ENCODE results near the gene TLL2.

The TLL2 gene

GRCh38 chr10:96360331-96360730, 153.4 kb downstream of the TLL2 start:
- no peak for DNase-seq (ENCODE audit: low read depth in 2 of 2)

DNA sequence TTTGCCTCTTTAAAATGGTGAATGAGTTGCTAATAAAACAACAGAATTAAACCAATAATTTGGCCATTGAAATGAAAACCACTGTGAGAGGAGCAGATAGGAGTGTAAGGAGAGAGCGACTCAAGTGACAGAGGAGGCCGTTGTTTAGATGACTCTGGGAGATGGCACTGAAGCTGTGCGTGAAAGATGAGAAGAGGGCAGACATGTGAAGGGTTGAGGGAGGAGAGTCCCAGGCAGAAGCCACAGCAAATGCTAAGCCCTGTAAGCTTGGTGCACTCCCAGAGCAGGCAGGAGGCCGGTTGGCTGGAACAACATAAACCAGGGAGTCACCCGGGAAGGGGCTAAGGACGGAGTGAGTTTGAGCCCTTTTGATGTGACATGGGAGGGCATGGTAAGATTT, 154.1 kb downstream of the TLL2 start:
- no peak for DNase-seq (ENCODE audit: low read depth in 2 of 2)

- no peak for DNase-seq (ENCODE audit: low read depth in 2 of 2)
Observed at GRCh38 chr10:96358851-96359540, 154.7 kb downstream of the TLL2 start, which contains the start of gene OPALIN. OPALIN (minus strand) TSS chr10:96359002; CDS start chr10:96358896, 106 bp downstream.

- DNase-seq (ENCODE audit: low read depth in 2 of 2) = no peak
Observed at GRCh38 chr10:96357038-96357620, 156.6 kb downstream of the TLL2 start.

- no peak for DNase-seq (ENCODE audit: low read depth in 2 of 2)
Observed at GRCh38 chr10:96352582-96352981, 161.1 kb downstream of the TLL2 start.

DNA sequence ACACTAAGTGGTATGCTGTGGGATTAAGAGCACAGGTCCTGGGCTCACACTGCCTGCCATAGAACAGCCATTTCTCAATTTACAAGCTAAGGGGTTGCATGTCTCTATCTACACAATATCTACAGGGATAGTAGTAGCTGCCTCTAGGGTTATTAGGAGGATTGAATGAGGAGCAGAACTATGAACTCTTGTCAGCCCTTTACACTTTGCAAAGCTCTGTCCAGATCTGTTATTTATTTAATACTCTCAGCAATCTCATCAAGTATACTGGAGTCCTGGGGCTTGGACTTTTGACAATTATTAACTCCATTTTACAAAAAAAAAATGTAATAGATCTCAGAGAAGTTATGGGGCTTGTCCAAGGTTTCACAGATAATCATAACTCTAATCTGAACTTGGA, 161.7 kb downstream of the TLL2 start:
- no peak for DNase-seq (ENCODE audit: low read depth in 2 of 2)

GRCh38 chr10:96346295-96346694, 167.4 kb downstream of the TLL2 start:
- no peak for DNase-seq (ENCODE audit: low read depth in 2 of 2)

- DNase-seq (ENCODE audit: low read depth in 2 of 2) = no peak
Observed at GRCh38 chr10:96345222-96345621, 168.5 kb downstream of the TLL2 start.

- DNase-seq (ENCODE audit: low read depth in 2 of 2) = no peak
Observed at GRCh38 chr10:96344178-96344577, 169.5 kb downstream of the TLL2 start.

- DNase-seq (ENCODE audit: low read depth in 2 of 2) = no peak
Observed at GRCh38 chr10:96342402-96342801, 171.3 kb downstream of the TLL2 start.

DNA sequence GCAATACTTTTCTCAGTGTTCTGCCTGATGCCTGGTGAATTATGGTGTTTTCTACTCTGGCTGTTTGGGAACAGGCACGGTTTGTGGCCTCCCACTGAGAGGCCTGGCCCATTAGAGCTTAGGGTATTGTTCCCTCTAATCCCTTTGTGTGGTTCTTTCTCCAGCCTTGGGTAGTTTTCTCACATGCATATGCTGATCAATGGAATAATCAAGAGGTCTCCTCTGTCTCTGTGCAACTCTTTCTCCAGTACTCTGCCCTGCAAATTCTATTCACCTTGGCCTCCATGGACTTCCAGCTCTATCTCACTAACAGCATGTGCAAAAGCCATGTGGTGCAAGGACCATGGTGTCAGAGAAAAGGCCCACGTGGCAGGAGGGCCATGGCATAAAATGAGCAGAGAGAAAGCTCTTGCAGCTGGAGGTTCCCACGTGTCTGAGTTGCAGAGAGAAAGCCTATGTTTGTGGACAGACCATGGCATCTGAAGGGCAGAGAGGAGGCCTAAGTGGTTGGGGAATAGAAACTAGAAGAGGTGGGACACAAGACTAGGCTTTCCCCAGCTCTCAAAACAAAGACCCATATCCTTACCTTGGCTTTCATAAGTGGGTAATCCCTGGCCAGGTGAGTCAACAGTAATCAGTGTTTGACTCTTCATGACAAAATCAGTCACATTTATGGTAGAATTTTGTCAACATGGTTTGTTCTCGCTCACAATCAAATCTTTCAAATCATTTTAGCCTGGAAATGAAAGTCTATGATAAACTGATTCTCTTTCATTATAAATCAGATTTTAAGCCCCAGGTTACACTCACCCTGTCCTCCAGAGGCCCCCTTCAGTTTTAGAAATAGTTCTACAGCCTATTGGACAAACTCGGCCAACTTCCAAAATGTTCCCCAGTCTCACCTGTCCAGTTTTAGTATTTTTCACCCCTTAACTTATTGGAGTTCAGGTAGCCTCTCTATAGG, 172.2 kb downstream of the TLL2 start:
- no peak for DNase-seq (ENCODE audit: low read depth in 2 of 2)

DNA sequence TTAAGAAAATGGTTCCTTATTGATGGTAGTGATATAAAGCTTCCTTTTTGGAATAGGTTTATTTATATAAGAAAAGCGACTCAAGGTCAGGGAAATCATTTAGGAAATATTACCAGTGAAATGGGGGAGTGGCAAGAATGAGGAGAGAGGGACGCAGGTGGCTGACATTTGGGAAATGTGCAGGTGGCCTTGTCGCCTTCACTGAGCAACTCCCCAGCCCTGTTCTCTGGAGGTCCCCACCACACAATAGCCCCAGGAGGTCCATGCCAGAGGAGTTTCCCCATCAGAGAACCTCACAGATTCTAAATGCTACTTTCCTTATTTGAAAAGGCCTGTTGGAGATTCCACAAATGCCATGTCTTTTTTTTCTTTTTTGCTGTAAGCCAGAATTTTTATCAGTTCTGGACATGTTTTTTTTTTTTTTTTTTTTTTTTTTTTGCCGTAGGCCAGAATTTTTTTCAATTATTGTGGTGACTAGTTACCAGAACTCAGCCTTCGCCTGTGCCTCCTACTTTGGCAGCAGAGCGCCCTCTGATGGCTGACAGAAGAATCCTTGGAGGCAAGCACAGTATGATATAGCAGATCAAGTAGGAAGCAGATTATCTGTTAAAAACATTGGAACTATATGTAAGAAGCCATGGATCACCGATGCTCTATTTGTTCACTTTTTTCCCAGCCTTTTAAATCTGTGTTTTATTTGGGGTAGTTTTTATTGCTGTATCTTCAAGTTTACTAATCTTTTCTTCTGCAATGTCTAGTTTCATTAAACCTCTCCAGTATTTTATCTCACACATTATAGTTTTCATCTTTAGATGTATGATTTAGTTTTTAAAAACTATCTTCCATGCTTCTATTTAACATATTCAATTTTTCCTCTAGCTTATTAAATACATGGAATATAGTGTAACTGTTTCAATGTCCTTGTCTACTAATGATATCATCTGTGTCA, 173.5 kb downstream of the TLL2 start:
- peak; percentile 47 to 48 for DNase-seq (ENCODE audit: low read depth in 2 of 2)

DNA sequence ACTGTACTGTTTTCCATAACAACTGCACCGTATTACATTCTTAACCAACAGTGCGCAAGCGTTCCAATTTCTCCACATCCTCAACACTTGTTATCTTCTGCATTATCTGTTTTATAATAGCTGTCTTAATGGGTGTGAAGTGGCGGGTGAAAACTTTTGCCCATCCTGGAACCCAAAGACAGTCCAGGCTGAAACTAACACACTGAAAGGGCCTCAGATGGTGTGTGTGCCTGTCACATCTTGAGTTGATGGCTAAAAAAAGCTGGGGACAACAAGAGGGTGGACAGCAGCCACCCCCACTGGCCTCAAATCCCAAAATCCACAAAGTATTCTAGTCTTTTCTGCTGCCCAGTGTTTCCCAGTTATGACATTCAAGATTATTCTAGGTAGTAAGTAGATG, 174.3 kb downstream of the TLL2 start:
- no peak for DNase-seq (ENCODE audit: low read depth in 2 of 2)

DNA sequence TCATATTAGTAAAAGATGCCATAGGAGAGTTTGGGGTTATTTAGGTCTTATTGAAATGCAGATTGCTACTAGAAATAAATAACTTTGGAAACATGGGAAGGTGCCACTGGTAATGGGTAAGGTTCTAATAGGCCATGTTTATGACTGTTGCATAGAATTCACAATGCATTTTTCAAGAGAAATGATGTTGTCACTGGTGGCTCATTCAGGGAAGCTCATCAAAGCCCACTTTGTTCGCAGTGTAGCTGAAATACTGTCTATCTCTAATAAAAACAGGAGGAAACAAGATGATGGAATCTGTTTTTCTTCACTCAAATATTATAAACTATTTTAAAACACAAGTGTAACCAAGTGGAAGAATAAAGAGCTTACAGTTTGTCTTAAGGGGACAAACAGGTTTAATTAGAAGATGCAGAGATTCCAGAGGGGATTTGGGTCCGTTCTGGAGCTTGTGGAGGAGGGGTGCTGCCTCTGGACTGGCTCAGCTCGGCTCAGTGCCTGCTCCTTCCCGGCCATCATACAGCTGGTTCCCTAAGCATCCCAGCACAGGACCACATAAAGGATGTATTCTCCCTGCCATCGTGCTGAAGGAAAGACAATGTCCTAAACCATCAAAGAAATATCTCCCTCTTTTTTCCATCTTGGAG, 175.3 kb downstream of the TLL2 start:
- no peak for DNase-seq (ENCODE audit: low read depth in 2 of 2)

DNA sequence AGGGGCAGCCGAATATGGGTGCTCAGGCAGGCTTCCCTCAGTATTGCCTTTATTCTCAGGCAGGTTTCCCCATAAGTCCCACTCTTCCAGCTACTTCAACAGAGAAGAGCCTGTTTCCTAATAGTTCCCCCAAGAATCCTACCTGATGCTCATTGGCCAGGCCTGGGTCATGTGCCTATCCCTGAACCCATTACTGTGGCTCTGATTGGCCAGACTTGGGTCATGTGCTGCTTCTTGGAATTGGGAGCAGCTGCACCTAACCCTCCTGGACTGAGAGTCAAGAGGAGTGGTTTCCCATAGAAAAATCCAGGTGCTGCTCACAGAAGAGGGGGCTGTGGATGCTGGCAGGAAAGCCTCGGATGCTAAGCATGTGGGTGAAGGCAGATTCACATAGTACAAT, 176.6 kb downstream of the TLL2 start:
- DNase-seq (ENCODE audit: low read depth in 2 of 2) = no peak

- DNase-seq (ENCODE audit: low read depth in 2 of 2) = no peak
Observed at GRCh38 chr10:96334616-96335526, 178.9 kb downstream of the TLL2 start.

- no peak for DNase-seq (ENCODE audit: low read depth in 2 of 2)
Observed at GRCh38 chr10:96333101-96333500, 180.6 kb downstream of the TLL2 start.

DNA sequence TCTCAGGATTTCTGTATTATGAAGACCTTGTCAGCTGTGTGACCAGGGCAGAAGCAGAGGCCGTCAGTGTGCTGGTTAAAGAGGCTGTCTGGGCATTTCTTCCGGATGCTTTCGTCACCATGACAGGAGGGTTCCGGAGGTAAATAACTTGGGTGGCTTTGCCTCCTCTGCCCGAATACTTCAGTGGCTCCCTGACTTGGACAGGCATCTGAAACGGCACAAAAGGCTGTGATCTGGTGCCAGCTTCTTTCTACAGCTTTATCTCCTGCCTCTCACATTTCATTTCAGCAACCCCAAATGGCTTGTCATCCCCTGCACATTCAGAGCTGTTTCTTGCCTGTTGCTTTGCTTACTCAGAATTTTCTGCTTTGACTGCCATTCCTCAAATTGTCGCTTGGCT, 186.3 kb downstream of the TLL2 start:
- DNase-seq (ENCODE audit: low read depth in 2 of 2) = no peak

GRCh38 chr10:96325719-96326373, 187.9 kb downstream of the TLL2 start:
- no peak for DNase-seq (ENCODE audit: low read depth in 2 of 2)
